ENCODE results near the gene WWC2.

Gene WWC2

DNA sequence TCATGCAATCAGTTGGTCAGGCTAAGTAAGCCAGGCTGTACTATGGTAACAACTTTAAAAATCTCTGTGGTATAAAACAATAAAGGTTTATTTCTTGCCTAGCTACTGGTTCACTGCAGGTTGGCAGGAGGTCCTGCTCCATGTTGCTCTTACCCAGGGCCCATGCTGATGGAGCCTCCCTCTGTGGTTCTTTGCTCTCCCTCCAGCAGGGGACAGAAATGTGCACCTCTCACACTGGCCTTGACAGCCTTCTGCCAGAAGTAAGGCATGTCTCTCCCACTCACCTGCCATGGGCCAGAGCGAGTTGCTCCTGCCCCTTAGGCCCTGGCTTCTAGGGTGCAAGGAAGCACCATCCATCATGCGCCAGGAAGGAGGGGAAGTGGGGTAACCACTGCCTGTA lies 189.9 kb downstream of the WWC2 start:
- no peak overlapping the region for H3K4me3 Mint-ChIP-seq
- no peak overlapping the region for H3K27ac Mint-ChIP-seq
- H3K27me3 Mint-ChIP-seq: no peaks in the 10 kb centered on the region
- peaks cover 8% of the 10 kb centered on the region for H3K36me3 Mint-ChIP-seq
- no peaks in the 10 kb centered on the region for H3K9me3 Mint-ChIP-seq
- H3K4me1 Mint-ChIP-seq: no peaks in the 10 kb centered on the region

DNA sequence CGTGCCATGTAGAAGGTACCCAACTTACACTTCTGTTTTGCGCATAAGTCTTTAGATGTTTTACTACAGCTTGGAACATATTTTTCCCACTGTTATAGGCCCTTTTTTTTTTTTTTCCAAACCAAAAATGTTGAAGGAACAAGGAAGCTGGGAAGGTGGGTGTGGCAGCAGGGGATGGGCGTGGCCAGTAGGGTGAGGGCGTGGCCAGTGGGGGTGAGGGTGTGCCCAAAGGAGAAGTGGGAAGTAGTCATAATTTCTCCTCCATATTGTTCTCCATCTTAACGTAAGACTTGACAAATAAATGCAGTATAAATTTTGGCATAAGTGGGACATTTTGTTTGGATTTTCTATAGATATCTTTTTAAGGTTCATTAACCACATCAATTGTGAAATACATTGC lies 190.6 kb downstream of the WWC2 start:
- Mint-ChIP-seq H3K36me3 (peaks cover 12% of the 10 kb centered on the region), H3K4me1 (no peaks in the 10 kb centered on the region), H3K9me3 (no peaks in the 10 kb centered on the region)

DNA sequence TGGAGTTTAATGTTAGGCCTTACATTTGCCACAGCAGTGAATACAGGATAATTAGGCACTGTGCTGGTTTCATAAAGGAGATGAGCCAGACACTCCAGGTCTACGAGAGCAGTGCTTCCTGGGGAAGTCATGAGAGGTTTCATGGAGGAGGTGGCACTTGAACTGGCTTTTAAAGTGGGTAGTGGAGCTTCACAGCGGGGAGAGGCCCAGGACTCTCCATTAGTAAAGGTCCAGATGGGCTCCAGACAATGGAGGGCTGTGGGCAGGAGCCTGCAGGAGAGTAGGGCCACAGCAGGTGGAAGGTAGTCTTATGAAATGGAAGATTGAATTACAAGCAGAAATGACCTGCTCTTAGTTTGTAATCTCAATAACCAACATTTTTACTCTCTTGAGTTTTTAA lies 192.0 kb downstream of the WWC2 start:
- H3K9me3 Mint-ChIP-seq: no peaks in the 10 kb centered on the region
- H3K4me3 Mint-ChIP-seq: no peak overlapping the region
- H3K4me1 Mint-ChIP-seq: no peaks in the 10 kb centered on the region
- H3K36me3 Mint-ChIP-seq: peaks cover 10% of the 10 kb centered on the region
- H3K27ac Mint-ChIP-seq: no peak overlapping the region
- no peaks in the 10 kb centered on the region for H3K27me3 Mint-ChIP-seq

More for the DNA sequence above, 190.6 kb downstream of the WWC2 start:
- H3K4me3 Mint-ChIP-seq: no peak overlapping the region
- H3K27me3 Mint-ChIP-seq: no peaks in the 10 kb centered on the region
- H3K27ac Mint-ChIP-seq: no peak overlapping the region

DNA sequence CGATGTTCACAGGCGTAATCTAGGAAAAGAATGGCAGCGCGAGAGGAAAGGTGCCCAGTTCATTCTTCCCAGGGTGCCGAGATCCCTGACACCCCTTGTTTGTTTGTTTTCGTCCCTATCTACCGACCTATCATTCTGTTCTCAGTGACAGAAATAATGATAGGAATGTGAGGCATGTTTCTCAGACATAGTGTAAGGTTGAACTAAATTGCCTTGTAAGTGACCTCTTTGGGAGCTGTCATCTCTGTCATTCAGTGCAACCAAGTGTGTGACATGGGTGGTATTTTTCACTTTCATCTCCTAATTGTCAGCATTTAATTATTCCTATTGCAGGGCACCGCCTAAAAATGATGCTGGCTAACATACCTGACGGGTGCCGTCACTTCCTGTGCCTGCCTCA lies 196.7 kb downstream of the WWC2 start:
- Mint-ChIP-seq H3K27ac (no peak overlapping the region), H3K36me3 (peaks cover 8% of the 10 kb centered on the region), H3K4me3 (no peak overlapping the region), H3K27me3 (no peaks in the 10 kb centered on the region), H3K4me1 (no peaks in the 10 kb centered on the region), H3K9me3 (no peaks in the 10 kb centered on the region)

GRCh38 chr4:183297675-183298074 lies 198.6 kb downstream of the WWC2 start:
- Mint-ChIP-seq H3K36me3 (peaks cover 7% of the 10 kb centered on the region), H3K4me3 (no peak overlapping the region), H3K4me1 (no peaks in the 10 kb centered on the region), H3K27me3 (no peaks in the 10 kb centered on the region), H3K9me3 (no peaks in the 10 kb centered on the region), H3K27ac (no peak overlapping the region)

DNA sequence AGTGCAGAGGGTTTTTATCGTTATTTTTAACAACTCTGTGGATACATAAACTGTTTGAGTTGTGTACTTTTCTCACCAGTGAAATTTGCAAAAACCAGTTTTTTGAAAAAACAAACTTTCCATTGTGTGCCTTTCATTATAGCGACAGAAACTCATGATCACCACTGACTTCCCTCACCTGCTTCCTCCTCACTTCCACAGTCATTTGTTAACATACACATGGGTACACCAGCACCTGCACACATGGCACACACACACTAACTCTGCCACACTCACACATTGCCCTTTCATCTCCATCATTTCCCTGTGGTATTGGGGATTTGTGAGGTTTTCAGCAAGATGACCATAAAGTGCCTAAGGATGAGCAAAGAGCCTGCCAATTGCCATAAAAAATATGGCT lies 200.4 kb downstream of the WWC2 start:
- Mint-ChIP-seq H3K9me3 (no peaks in the 10 kb centered on the region), H3K4me1 (no peaks in the 10 kb centered on the region), H3K27me3 (no peaks in the 10 kb centered on the region), H3K4me3 (no peak overlapping the region), H3K36me3 (peaks cover 3% of the 10 kb centered on the region), H3K27ac (no peak overlapping the region)

GRCh38 chr4:183300070-183300469 lies 201.0 kb downstream of the WWC2 start:
- no peak overlapping the region for H3K4me3 Mint-ChIP-seq
- H3K27ac Mint-ChIP-seq: no peak overlapping the region
- H3K4me1 Mint-ChIP-seq: no peaks in the 10 kb centered on the region
- no peaks in the 10 kb centered on the region for H3K27me3 Mint-ChIP-seq
- peaks cover 2% of the 10 kb centered on the region for H3K36me3 Mint-ChIP-seq
- H3K9me3 Mint-ChIP-seq: no peaks in the 10 kb centered on the region

- no peaks in the 10 kb centered on the region for H3K9me3 Mint-ChIP-seq
- H3K4me1 Mint-ChIP-seq: no peaks in the 10 kb centered on the region
- no peak overlapping the region for H3K27ac Mint-ChIP-seq
- H3K4me3 Mint-ChIP-seq: no peak overlapping the region
- H3K27me3 Mint-ChIP-seq: no peaks in the 10 kb centered on the region
- peaks cover 2% of the 10 kb centered on the region for H3K36me3 Mint-ChIP-seq
These were observed 201.6 kb downstream of the WWC2 start for GRCh38 chr4:183300655-183301054.

GRCh38 chr4:183303301-183303700 lies 204.2 kb downstream of the WWC2 start:
- Mint-ChIP-seq H3K36me3 (peaks cover 2% of the 10 kb centered on the region), H3K27me3 (no peaks in the 10 kb centered on the region), H3K4me1 (no peaks in the 10 kb centered on the region), H3K9me3 (no peaks in the 10 kb centered on the region), H3K27ac (no peak overlapping the region), H3K4me3 (no peak overlapping the region)

DNA sequence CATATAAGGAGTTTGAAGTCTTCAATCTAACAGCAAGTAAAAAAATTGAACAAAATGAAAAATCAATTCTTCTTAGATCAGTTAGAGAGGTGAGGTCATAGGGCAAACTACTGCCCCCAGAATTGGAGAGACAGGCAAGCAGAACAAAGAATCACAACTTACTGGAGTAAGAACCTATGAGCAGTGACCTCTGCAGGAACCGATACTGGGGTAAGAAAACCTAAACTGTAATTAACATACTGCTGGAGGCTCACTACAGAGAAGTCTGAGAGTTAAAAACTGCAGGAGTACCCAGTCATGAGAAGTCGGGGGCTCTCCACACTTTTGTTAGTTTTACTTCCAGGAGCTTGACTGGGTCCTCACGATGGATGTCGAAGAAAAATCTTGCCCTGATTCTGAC lies 205.0 kb downstream of the WWC2 start:
- no peaks in the 10 kb centered on the region for H3K4me1 Mint-ChIP-seq
- H3K36me3 Mint-ChIP-seq: peaks cover 2% of the 10 kb centered on the region
- no peak overlapping the region for H3K4me3 Mint-ChIP-seq
- no peak overlapping the region for H3K27ac Mint-ChIP-seq
- no peaks in the 10 kb centered on the region for H3K27me3 Mint-ChIP-seq
- H3K9me3 Mint-ChIP-seq: no peaks in the 10 kb centered on the region

- no peak overlapping the region for H3K27ac Mint-ChIP-seq
- H3K4me1 Mint-ChIP-seq: no peaks in the 10 kb centered on the region
- H3K36me3 Mint-ChIP-seq: peaks cover 1% of the 10 kb centered on the region
- H3K27me3 Mint-ChIP-seq: no peaks in the 10 kb centered on the region
- no peaks in the 10 kb centered on the region for H3K9me3 Mint-ChIP-seq
- H3K4me3 Mint-ChIP-seq: no peak overlapping the region
These were observed 205.5 kb downstream of the WWC2 start for GRCh38 chr4:183304538-183304937.

DNA sequence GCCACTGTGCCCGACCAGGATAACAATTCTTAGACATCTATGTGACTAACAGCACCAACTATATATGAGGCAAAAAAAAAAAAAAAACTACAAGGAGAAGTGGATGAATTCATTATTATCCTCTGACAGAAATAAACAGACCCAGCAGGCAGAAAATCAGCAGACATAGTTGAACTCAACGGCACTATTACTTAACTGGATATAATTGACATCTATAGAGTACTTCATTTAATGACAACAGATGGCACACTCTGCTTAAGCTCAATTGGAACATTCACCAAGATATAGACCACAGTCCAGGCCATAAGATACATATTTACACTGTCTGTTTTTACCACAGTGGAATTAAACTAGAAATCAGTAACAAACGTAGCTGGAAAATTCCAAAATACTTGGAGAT lies 207.8 kb downstream of the WWC2 start:
- H3K36me3 Mint-ChIP-seq: no peaks in the 10 kb centered on the region
- no peaks in the 10 kb centered on the region for H3K27me3 Mint-ChIP-seq
- no peak overlapping the region for H3K4me3 Mint-ChIP-seq
- H3K4me1 Mint-ChIP-seq: no peaks in the 10 kb centered on the region
- H3K9me3 Mint-ChIP-seq: no peaks in the 10 kb centered on the region
- H3K27ac Mint-ChIP-seq: no peak overlapping the region

- no peak overlapping the region for H3K27ac Mint-ChIP-seq
- no peak overlapping the region for H3K4me3 Mint-ChIP-seq
- H3K4me1 Mint-ChIP-seq: no peaks in the 10 kb centered on the region
- H3K27me3 Mint-ChIP-seq: no peaks in the 10 kb centered on the region
- peaks cover 6% of the 10 kb centered on the region for H3K36me3 Mint-ChIP-seq
- H3K9me3 Mint-ChIP-seq: no peaks in the 10 kb centered on the region
These were observed 213.8 kb downstream of the WWC2 start for GRCh38 chr4:183312841-183313240.

GRCh38 chr4:183314336-183314735 lies 215.3 kb downstream of the WWC2 start:
- Mint-ChIP-seq H3K4me1 (no peaks in the 10 kb centered on the region), H3K27me3 (no peaks in the 10 kb centered on the region), H3K4me3 (no peak overlapping the region), H3K36me3 (peaks cover 8% of the 10 kb centered on the region), H3K9me3 (no peaks in the 10 kb centered on the region), H3K27ac (no peak overlapping the region)

DNA sequence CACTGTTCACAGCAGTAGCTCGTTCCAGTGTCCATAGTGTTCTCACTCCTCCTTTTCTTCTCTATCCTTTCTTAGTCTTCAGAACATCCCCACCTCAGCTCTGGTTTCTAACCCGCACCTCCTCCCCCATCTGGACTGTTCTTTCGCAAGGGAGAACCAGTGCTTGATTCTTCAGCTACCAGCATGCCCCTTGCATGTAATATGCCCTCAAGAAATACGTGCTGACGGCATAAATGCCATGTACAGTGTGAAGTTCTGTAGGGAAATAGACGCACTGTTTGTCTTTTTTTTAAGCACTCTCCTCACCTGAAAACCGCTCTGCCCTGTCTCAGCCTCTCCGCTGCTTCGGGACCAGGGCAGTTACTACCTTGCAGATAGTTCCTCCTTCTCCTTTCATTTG lies 215.7 kb downstream of the WWC2 start:
- H3K36me3 Mint-ChIP-seq: peaks cover 8% of the 10 kb centered on the region
- H3K9me3 Mint-ChIP-seq: no peaks in the 10 kb centered on the region
- no peak overlapping the region for H3K27ac Mint-ChIP-seq
- no peaks in the 10 kb centered on the region for H3K27me3 Mint-ChIP-seq
- no peak overlapping the region for H3K4me3 Mint-ChIP-seq
- H3K4me1 Mint-ChIP-seq: no peaks in the 10 kb centered on the region

DNA sequence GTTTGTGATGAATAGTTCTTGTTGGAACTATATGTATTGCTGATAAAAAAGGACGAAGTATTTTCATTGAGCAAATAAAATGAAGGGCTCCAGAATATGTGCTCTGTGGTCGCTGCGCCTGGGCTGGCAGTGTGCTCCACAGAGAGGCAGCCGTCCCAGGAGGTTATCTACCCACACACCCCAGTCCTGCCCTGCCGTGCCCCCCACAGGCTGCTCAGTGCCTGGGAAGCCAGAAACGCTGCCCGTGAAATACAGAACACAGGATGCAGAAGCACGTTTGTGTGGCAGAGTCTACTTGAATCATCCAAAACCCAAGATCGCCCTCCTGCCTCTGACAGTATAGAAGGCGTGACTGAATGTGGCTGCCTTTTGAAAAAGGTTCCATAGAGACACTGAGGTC lies 219.6 kb downstream of the WWC2 start:
- Mint-ChIP-seq H3K27ac (no peak overlapping the region), H3K4me1 (peaks cover 12% of the 10 kb centered on the region), H3K27me3 (no peaks in the 10 kb centered on the region), H3K4me3 (no peak overlapping the region), H3K36me3 (peaks cover 4% of the 10 kb centered on the region), H3K9me3 (no peaks in the 10 kb centered on the region)

GRCh38 chr4:183320211-183321059 lies 221.4 kb downstream of the WWC2 start, which contains the start of gene CLDN22:
Gene CLDN22, minus strand, starts transcription at chr4:183320276. Its CDS starts 58 bp downstream, at chr4:183320218.
- Mint-ChIP-seq H3K36me3 (peaks cover 4% of the 10 kb centered on the region), H3K27ac (no peak within 1 kb of the TSS), H3K9me3 (no peaks in the 10 kb centered on the region), H3K4me3 (no peak within 1 kb of the TSS), H3K27me3 (no peaks in the 10 kb centered on the region), H3K4me1 (peaks cover 12% of the 10 kb centered on the region)
